MCF 10A (cell line): Measurements from ENCODE around the gene CPNE9. TPM values are rescaled to one million over a fixed set of nuclear protein-coding genes. Genes with fewer than 3 reads are reported as not detected.

Experiments
- BruUV-seq: library from RNA; stranded (reverse); fragments of 400-500 nt; replicated peaks from 2 replicates; lab custom pipeline; 2021; lab: Mats Ljungman, UMichigan
- CTCF ChIA-PET: fragments of 300-600 bp; sonication (Branson Sonifier 250); formaldehyde crosslinking; extraction: SDS; loops from one replicate; lab custom pipeline; 2021; ENCODE audit warnings: antibody characterized with exemption, inconsistent platforms; lab: Yijun Ruan, JAX
- POLR2A ChIA-PET: fragments of 300-600, 350-650 bp; sonication (Branson Sonifier 250); formaldehyde crosslinking; extraction: SDS; loops from one replicate; lab custom pipeline; 2020; ENCODE audit warnings: antibody characterized with exemption, inconsistent platforms; lab: Yijun Ruan, JAX
- DNase-seq: peaks from one replicate; pipeline ENCODE4 v3.0.0-alpha.2; 2018; ENCODE audit not compliant: unreplicated experiment
- H3K27ac Mint-ChIP-seq: one replicate; pipeline ENCODE4 v1.8.0; 2022; ENCODE audit warnings: mild to moderate bottlenecking, low read depth, mixed read lengths; ENCODE audit not compliant: unreplicated experiment
- H3K27me3 Mint-ChIP-seq: one replicate; pipeline ENCODE4 v1.8.0; 2022; ENCODE audit warnings: mixed read lengths; ENCODE audit not compliant: insufficient read depth, unreplicated experiment
- H3K36me3 Mint-ChIP-seq: one replicate; pipeline ENCODE4 v1.8.0; 2022; ENCODE audit warnings: mild to moderate bottlenecking, moderate library complexity, mixed read lengths; ENCODE audit not compliant: insufficient read depth, unreplicated experiment
- H3K4me1 Mint-ChIP-seq: one replicate; pipeline ENCODE4 v1.8.0; 2022; ENCODE audit warnings: mixed read lengths; ENCODE audit not compliant: insufficient read depth, unreplicated experiment
- H3K4me3 Mint-ChIP-seq: one replicate; pipeline ENCODE4 v1.8.0; 2022; ENCODE audit warnings: mild to moderate bottlenecking, moderate library complexity, mixed read lengths; ENCODE audit not compliant: unreplicated experiment
- H3K9me3 Mint-ChIP-seq: one replicate; pipeline ENCODE4 v1.8.0; 2022; ENCODE audit warnings: mixed read lengths; ENCODE audit not compliant: unreplicated experiment
- CTCF ChIP-seq: fragments of 200-600 bp; IDR thresholded peaks from one replicate; pipeline ENCODE4 v1.8.0; 2022; ENCODE audit warnings: antibody characterized with exemption, mild to moderate bottlenecking; ENCODE audit not compliant: unreplicated experiment
- intact Hi-C: fragments of 100-400 bp; cut with micrococcal nuclease; formaldehyde crosslinking; loops from 2 replicates; pipeline ENCODE4 v1.14.1; 2022
- total RNA-seq: library from RNA; stranded (reverse); gene quantifications from 2 replicates; pipeline ENCODE4 v1.2.3, GENCODE V29; 2022

Gene CPNE9
- total RNA-seq, 1 experiment from 2014 or later, result not detected

- H3K27ac Mint-ChIP-seq, result no peak overlapping the region
- no peaks in the 10 kb centered on the region for H3K27me3 Mint-ChIP-seq
- peaks cover 69% of the 10 kb centered on the region for H3K36me3 Mint-ChIP-seq
- no peak for DNase-seq
- no peak overlapping the region for H3K4me3 Mint-ChIP-seq
- CTCF ChIA-PET, result interaction anchor here (1.2 to 1.6 kb wide), 2 partner anchors 11 to 170 kb away, joined by 3 to 6 read pairs; no protein-coding TSS in a partner anchor
- BruUV-seq, result no TSS peak
- POLR2A ChIA-PET, result no interaction called here
- H3K9me3 Mint-ChIP-seq, result no peaks in the 10 kb centered on the region
- intact Hi-C loops, result no loop called here
- H3K4me1 Mint-ChIP-seq, result peaks cover 3% of the 10 kb centered on the region
- TF ChIP-seq CTCF, result no peak
These were observed 40.5 kb downstream of the CPNE9 start for GRCh38 chr3:9744162-9744561.

GRCh38 chr3:9745521-9745920, 41.9 kb downstream of the CPNE9 start:
- CTCF ChIA-PET, result interaction anchor here (0.7 to 1.6 kb wide), 3 partner anchors 7 to 30 kb away, joined by 3 to 6 read pairs (median 3); no protein-coding TSS in a partner anchor
- TF ChIP-seq CTCF, result no peak
- Mint-ChIP-seq H3K27ac (no peak overlapping the region), H3K36me3 (peaks cover 58% of the 10 kb centered on the region), H3K27me3 (no peaks in the 10 kb centered on the region), H3K9me3 (no peaks in the 10 kb centered on the region), H3K4me3 (no peak overlapping the region), H3K4me1 (peaks cover 7% of the 10 kb centered on the region)
- intact Hi-C loops, result no loop called here
- POLR2A ChIA-PET, result interaction anchor here (0.6 kb wide), 1 partner anchor 47 kb away, joined by 3 read pairs; the partner anchor contains the start of gene ARPC4
- no TSS peak for BruUV-seq
- DNase-seq, result no peak

GRCh38 chr3:9746330-9746729, 42.7 kb downstream of the CPNE9 start:
- ChIA-PET CTCF (interaction anchor here (0.7 kb wide), 1 partner anchor 8 kb away, joined by 3 read pairs; no protein-coding TSS in a partner anchor), POLR2A (interaction anchor here (0.6 kb wide), 1 partner anchor 46 kb away, joined by 3 read pairs; the partner anchor contains the start of gene ARPC4)
- H3K27me3 Mint-ChIP-seq, result no peaks in the 10 kb centered on the region
- intact Hi-C loops, result no loop called here
- no peaks in the 10 kb centered on the region for H3K9me3 Mint-ChIP-seq
- H3K4me1 Mint-ChIP-seq, result peaks cover 11% of the 10 kb centered on the region
- no peak overlapping the region for H3K27ac Mint-ChIP-seq
- peaks cover 50% of the 10 kb centered on the region for H3K36me3 Mint-ChIP-seq
- DNase-seq, result peak; percentile 35
- no TSS peak for BruUV-seq
- H3K4me3 Mint-ChIP-seq, result no peak overlapping the region
- no peak for TF ChIP-seq CTCF

GRCh38 chr3:9747267-9747666, 43.6 kb downstream of the CPNE9 start:
- CTCF ChIA-PET, result interaction anchor here (1.1 kb wide), 1 partner anchor 9 kb away, joined by 4 read pairs; no protein-coding TSS in a partner anchor
- no peak for DNase-seq
- H3K9me3 Mint-ChIP-seq, result no peaks in the 10 kb centered on the region
- no peak overlapping the region for H3K4me3 Mint-ChIP-seq
- intact Hi-C loops, result no loop called here
- H3K27ac Mint-ChIP-seq, result no peak overlapping the region
- POLR2A ChIA-PET, result no interaction called here
- H3K4me1 Mint-ChIP-seq, result peaks cover 17% of the 10 kb centered on the region
- no TSS peak for BruUV-seq
- no peaks in the 10 kb centered on the region for H3K27me3 Mint-ChIP-seq
- peaks cover 43% of the 10 kb centered on the region for H3K36me3 Mint-ChIP-seq
- TF ChIP-seq CTCF, result no peak
